ENCODE data around the gene L3MBTL2. TPM values are rescaled to one million over a fixed set of nuclear protein-coding genes. Genes with fewer than 3 reads are reported as not detected.

Gene L3MBTL2
- total and polyA plus RNA-seq, 2 of the 13 experiments (the other 11 are each of a cell fraction or from before 2014, with no cell fraction given) = 13.8 to 33.7 TPM

- ChIA-PET CTCF (ENCODE audit: low intra/inter-chr PET ratio, low total read pairs) (no interaction called here), POLR2A (no interaction called here)
- H3K4me3 ChIP-seq (replicated peaks in 1 of 3; ENCODE audit: insufficient read depth in 1 of 3, low read depth in 2 of 3, low read length in 3 of 3) = no peak overlapping the region
- intact Hi-C loops (cut with micrococcal nuclease; ENCODE audit: unreplicated experiment) (no loop called here), in situ Hi-C loops (cut with HindIII; ENCODE audit: extremely low pct_ligation_motif_present, low pct_unique_long_range_greater_than_20kb) (no loop called here)
- BruUV-seq (replicated peaks) = no TSS peak
- no peaks in the 10 kb centered on the region for H3K79me2 ChIP-seq (ENCODE audit: insufficient read depth, low read length)
- H4K20me1 ChIP-seq (ENCODE audit: insufficient read depth, low read length) = no peaks in the 10 kb centered on the region
- no peak for FAIRE-seq
- H3K9me3 ChIP-seq (ENCODE audit: low read length) = no peaks in the 10 kb centered on the region
- 97% methylated on average over 12 of the region's 17 CpGs for WGBS (ENCODE audit: low lambda C conversion rate)
- no peak for DNase-seq (ENCODE audit: low spot score)
- peaks cover 5% of the 10 kb centered on the region for H3K4me1 ChIP-seq (ENCODE audit: insufficient read depth, low read length)
- TF ChIP-seq ZFP36L1 (CRISPR knock-in tag; IDR thresholded peaks at IDR 0.05) (no peak), PPARG (CRISPR knock-in tag; conservative IDR thresholded peaks at IDR 0.05) (no peak), AGO2 (optimal IDR thresholded peaks at IDR 0.05; ENCODE audit: low read depth, low read length) (peak; percentile 9)
- no peak overlapping the region for H2AFZ ChIP-seq (ENCODE audit: low read length)
- peaks cover 15% of the 10 kb centered on the region in 2 experiments; a peak in 3 of 5 replicates for H3K36me3 ChIP-seq (replicated peaks in 1 of 2; ENCODE audit: control insufficient read depth in 1 of 2, insufficient read depth in 2 of 2, low read length in 2 of 2)
- no peak overlapping the region for H3K27ac ChIP-seq (ENCODE audit: extremely low read length, insufficient read depth, low read length)
- H3K27me3 ChIP-seq (ENCODE audit: control insufficient read depth in 1 of 2, insufficient read depth in 2 of 2, low read length in 2 of 2) = no peaks in the 10 kb centered on the region
- no peak for ATAC-seq
- no peak overlapping the region for H3K9ac ChIP-seq (ENCODE audit: insufficient read depth, low read depth, low read length)
- no peak overlapping the region for H3K4me2 ChIP-seq (ENCODE audit: low read depth, low read length)
Measured at GRCh38 chr22:41229730-41230400, 24.8 kb downstream of the L3MBTL2 start.

- ChIA-PET CTCF (ENCODE audit: low intra/inter-chr PET ratio, low total read pairs) (no interaction called here), POLR2A (no interaction called here)
- no peak overlapping the region for H3K4me2 ChIP-seq (ENCODE audit: low read depth, low read length)
- no peaks in the 10 kb centered on the region for H3K27me3 ChIP-seq (ENCODE audit: control insufficient read depth in 1 of 2, insufficient read depth in 2 of 2, low read length in 2 of 2)
- peaks cover 10% of the 10 kb centered on the region for H3K4me1 ChIP-seq (ENCODE audit: insufficient read depth, low read length)
- no peak overlapping the region for H3K27ac ChIP-seq (ENCODE audit: extremely low read length, insufficient read depth, low read length)
- ATAC-seq (no peak), FAIRE-seq (no peak), DNase-seq (ENCODE audit: low spot score) (no peak)
- no peaks in the 10 kb centered on the region for H4K20me1 ChIP-seq (ENCODE audit: insufficient read depth, low read length)
- in situ Hi-C loops (cut with HindIII; ENCODE audit: extremely low pct_ligation_motif_present, low pct_unique_long_range_greater_than_20kb) (no loop called here), intact Hi-C loops (cut with micrococcal nuclease; ENCODE audit: unreplicated experiment) (no loop called here)
- 88% methylated on average over 6 of the region's 9 CpGs for WGBS (ENCODE audit: low lambda C conversion rate)
- peaks cover 13 to 15% of the 10 kb centered on the region in 2 experiments; a peak in 3 of 5 replicates for H3K36me3 ChIP-seq (replicated peaks in 1 of 2; ENCODE audit: control insufficient read depth in 1 of 2, insufficient read depth in 2 of 2, low read length in 2 of 2)
- H3K79me2 ChIP-seq (ENCODE audit: insufficient read depth, low read length) = no peaks in the 10 kb centered on the region
- no peak overlapping the region for H2AFZ ChIP-seq (ENCODE audit: low read length)
- no peaks in the 10 kb centered on the region for H3K9me3 ChIP-seq (ENCODE audit: low read length)
- BruUV-seq (replicated peaks) = no TSS peak
- TF ChIP-seq RBM22 (optimal IDR thresholded peaks at IDR 0.05; ENCODE audit: low read length) (no peak), ZNF354B (CRISPR knock-in tag; IDR thresholded peaks at IDR 0.05) (no peak), MATR3 (CRISPR knock-in tag; IDR thresholded peaks at IDR 0.05) (no peak), GLMP (CRISPR knock-in tag; IDR thresholded peaks at IDR 0.05; ENCODE audit: borderline replicate concordance) (no peak), ZBTB10 (CRISPR knock-in tag; IDR thresholded peaks at IDR 0.05; ENCODE audit: borderline replicate concordance) (no peak), ZKSCAN8 (CRISPR knock-in tag; IDR thresholded peaks at IDR 0.05; ENCODE audit: borderline replicate concordance) (no peak), JUN (CRISPR knock-in tag; IDR thresholded peaks at IDR 0.05) (no peak), TOE1 (CRISPR knock-in tag; IDR thresholded peaks at IDR 0.05) (no peak), THAP7 (CRISPR knock-in tag; IDR thresholded peaks at IDR 0.05) (no peak)
- TF ChIP-seq, protein P1, sequence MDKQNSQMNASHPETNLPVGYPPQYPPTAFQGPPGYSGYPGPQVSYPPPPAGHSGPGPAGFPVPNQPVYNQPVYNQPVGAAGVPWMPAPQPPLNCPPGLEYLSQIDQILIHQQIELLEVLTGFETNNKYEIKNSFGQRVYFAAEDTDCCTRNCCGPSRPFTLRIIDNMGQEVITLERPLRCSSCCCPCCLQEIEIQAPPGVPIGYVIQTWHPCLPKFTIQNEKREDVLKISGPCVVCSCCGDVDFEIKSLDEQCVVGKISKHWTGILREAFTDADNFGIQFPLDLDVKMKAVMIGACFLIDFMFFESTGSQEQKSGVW (CRISPR knock-in tag; IDR thresholded peaks at IDR 0.05; ENCODE audit: borderline replicate concordance) = no peak
- H3K9ac ChIP-seq (ENCODE audit: insufficient read depth, low read depth, low read length) = no peak overlapping the region
- H3K4me3 ChIP-seq (replicated peaks in 1 of 3; ENCODE audit: insufficient read depth in 1 of 3, low read depth in 2 of 3, low read length in 3 of 3) = no peak overlapping the region
Measured at GRCh38 chr22:41230401-41230785, 25.3 kb downstream of the L3MBTL2 start.
